Endothelial cell of umbilical vein (primary cell): ENCODE data around the gene PLP2. TPM values are rescaled to one million over a fixed set of nuclear protein-coding genes. Genes with fewer than 3 reads are reported as not detected.

Experiments
- BruUV-seq: library from RNA; stranded (reverse); fragments of 400-500 nt; replicated peaks from 2 replicates; lab custom pipeline; 2021; lab: Mats Ljungman, UMichigan
- CTCF ChIA-PET: fragments of 300-600, 350-600 bp; sonication (Branson Sonifier 250); formaldehyde crosslinking; loops from one replicate; lab custom pipeline; 2021; ENCODE audit warnings: antibody characterized with exemption, inconsistent platforms; lab: Charles Lee
- POLR2A ChIA-PET: fragments of 300-600, 350-600 bp; sonication (Branson Sonifier 250); formaldehyde crosslinking; loops from one replicate; lab custom pipeline; 2021; ENCODE audit warnings: antibody characterized with exemption, inconsistent platforms; lab: Charles Lee
- DNase-seq: peaks from one replicate; pipeline ENCODE4 v3.0.0-alpha.2; 2011; ENCODE audit warnings: low read depth, low spot score
- FAIRE-seq: peaks from 2 replicates; lab custom pipeline; 2011; peaks lifted over from hg19 to GRCh38; lab: Jason Lieb, UNC
- H2AFZ ChIP-seq: 2 replicates; pipeline ENCODE4 v1.6.0; 2012; ENCODE audit warnings: low read depth, low read length, control low read depth, inconsistent platforms
- H3K27ac ChIP-seq: 2 replicates; pipeline ENCODE4 v1.5.1; 2011; ENCODE audit warnings: low read depth, mild to moderate bottlenecking, control low read depth, low read length, moderate library complexity; ENCODE audit not compliant: insufficient read depth
- H3K27me3 ChIP-seq, 2 experiments: 2 replicates each; pipeline versions ENCODE4 v1.6.0 to v1.6.1; 2011; ENCODE audit warnings: low read length in 2 of 2, mixed read lengths in 1 of 2; ENCODE audit not compliant: control insufficient read depth in 2 of 2, insufficient read depth in 2 of 2
- H3K36me3 ChIP-seq, 2 experiments: 2 replicates in 1 of 2; 3 replicates in 1 of 2; pipeline ENCODE4 v1.5.1; 2011; ENCODE audit warnings: low read length in 2 of 2, mild to moderate bottlenecking in 1 of 2, moderate library complexity in 1 of 2; ENCODE audit not compliant: control insufficient read depth in 2 of 2, insufficient read depth in 2 of 2; ENCODE audit errors: extremely low read depth in 1 of 2
- H3K4me1 ChIP-seq: 3 replicates; pipeline ENCODE4 v1.5.1; 2011; ENCODE audit warnings: mild to moderate bottlenecking, low read length; ENCODE audit not compliant: control insufficient read depth, insufficient read depth; ENCODE audit errors: extremely low read depth
- H3K4me2 ChIP-seq: 2 replicates; pipeline ENCODE4 v1.6.1; 2011; ENCODE audit warnings: low read length, control low read depth, mixed read lengths; ENCODE audit not compliant: insufficient read depth
- H3K4me3 ChIP-seq, 3 experiments: fragments of 200-600 bp in 1 of 3; sonication (generic), shearing (Covaris generic) in 1 of 3; replicated peaks in 1 of 3; 2 replicates each; pipeline ENCODE4 v1.5.1; 2011 to 2016; ENCODE audit warnings: control low read depth in 3 of 3, low read length in 3 of 3, mild to moderate bottlenecking in 2 of 3, inconsistent platforms in 1 of 3, low read depth in 1 of 3, moderate library complexity in 1 of 3; ENCODE audit not compliant: insufficient read depth in 1 of 3
- H3K79me2 ChIP-seq: 2 replicates; pipeline ENCODE4 v1.6.0; 2012; ENCODE audit warnings: low read length, inconsistent platforms; ENCODE audit not compliant: control insufficient read depth, insufficient read depth
- H3K9ac ChIP-seq: replicated peaks from 2 replicates; pipeline ENCODE3; 2011; ENCODE audit warnings: low read length, control low read depth; ENCODE audit not compliant: insufficient read depth; ENCODE audit errors: extremely low read depth
- H3K9me1 ChIP-seq: replicated peaks from 3 replicates; pipeline ENCODE4 v1.6.0; 2011; ENCODE audit warnings: mild to moderate bottlenecking, low read length; ENCODE audit not compliant: control insufficient read depth, insufficient read depth; ENCODE audit errors: extremely low read depth
- H3K9me3 ChIP-seq: replicated peaks from 2 replicates; pipeline ENCODE4 v1.5.1; 2012; ENCODE audit warnings: low read length, inconsistent platforms; ENCODE audit not compliant: control insufficient read depth, insufficient read depth
- H4K20me1 ChIP-seq: replicated peaks from 2 replicates; pipeline ENCODE3; 2011; ENCODE audit warnings: mild to moderate bottlenecking, low read length; ENCODE audit not compliant: control insufficient read depth, insufficient read depth; ENCODE audit errors: extremely low read depth
- EZH2 ChIP-seq: IDR thresholded peaks from 2 replicates; pipeline ENCODE4 v1.6.1; 2012; ENCODE audit warnings: borderline replicate concordance, low read depth, mild to moderate bottlenecking, moderate library complexity, low read length, inconsistent platforms; ENCODE audit not compliant: severe bottlenecking
- FOS ChIP-seq: IDR thresholded peaks from 2 replicates; pipeline ENCODE4 v1.6.1; 2011; ENCODE audit warnings: mild to moderate bottlenecking, low read length, moderate library complexity, borderline replicate concordance; ENCODE audit not compliant: insufficient read depth
- GATA2 ChIP-seq: IDR thresholded peaks from 2 replicates; pipeline ENCODE4 v1.7.0; 2011; ENCODE audit warnings: low read depth, mild to moderate bottlenecking, moderate library complexity, mixed read lengths, low read length; ENCODE audit not compliant: insufficient read length, insufficient read depth
- JUN ChIP-seq: IDR thresholded peaks from 2 replicates; pipeline ENCODE4 v1.6.1; 2011; ENCODE audit warnings: borderline replicate concordance, low read depth; ENCODE audit not compliant: insufficient read length, insufficient read depth
- MAX ChIP-seq: IDR thresholded peaks from 2 replicates; pipeline ENCODE4 v1.6.1; 2011; ENCODE audit not compliant: insufficient read depth, insufficient read length
- MYC ChIP-seq: IDR thresholded peaks from one replicate; pipeline ENCODE4 v1.6.1; 2011; ENCODE audit warnings: mild to moderate bottlenecking, low read depth, low read length
- POLR2A ChIP-seq: IDR thresholded peaks from 2 replicates; pipeline ENCODE4 v1.6.1; 2012; ENCODE audit warnings: low read depth, mild to moderate bottlenecking, control low read depth, low read length
- POLR2AphosphoS5 ChIP-seq: IDR thresholded peaks from 2 replicates; pipeline ENCODE4 v1.6.1; 2012; ENCODE audit warnings: low read depth, mild to moderate bottlenecking, control low read depth, low read length, moderate library complexity; ENCODE audit not compliant: insufficient read depth
- dilution Hi-C: fragments of 300-500 bp; cut with MboI; formaldehyde crosslinking; loops from one replicate; pipeline ENCODE4 v1.15.0; 2019; ENCODE audit warnings: low sequenced_read_pairs; ENCODE audit not compliant: extremely low pct_ligation_motif_present
- intact Hi-C: fragments of 100-400 bp; cut with micrococcal nuclease; formaldehyde crosslinking; loops from one replicate; pipeline ENCODE4 v1.10.0; 2022
- polyA plus RNA-seq, 4 experiments: library from polyadenylated mRNA; depleted of rRNA in 3 of 4; stranded (reverse) in 3 of 4; unstranded in 1 of 4; fragments of >200 nt; gene quantifications; 2 replicates each; pipeline versions ENCODE4 v1.2.1 to v1.2.3, GENCODE V29; 2011 to 2012; ENCODE audit warnings: missing spikeins in 1 of 4
- total RNA-seq: library from RNA; stranded (reverse); gene quantifications from 2 replicates; pipeline ENCODE4 v1.2.3, GENCODE V29; 2021
- TF ChIP-seq, protein P1 (sequence below), 2 donors: IDR thresholded peaks; 1 replicate in 1 of 2; 2 replicates in 1 of 2; pipeline ENCODE4 v1.5.1; 2011; ENCODE audit warnings: low read length in 2 of 2, mild to moderate bottlenecking in 2 of 2, moderate library complexity in 2 of 2, control low read depth in 1 of 2, inconsistent platforms in 1 of 2, low read depth in 1 of 2; ENCODE audit not compliant: insufficient read depth in 1 of 2; ENCODE audit errors: extremely low read depth in 1 of 2

The PLP2 gene
- total and polyA plus RNA-seq, 2 donors (not counting 3 experiments of a cell fraction or from before 2014, with no cell fraction given): 153 to 277 TPM

DNA sequence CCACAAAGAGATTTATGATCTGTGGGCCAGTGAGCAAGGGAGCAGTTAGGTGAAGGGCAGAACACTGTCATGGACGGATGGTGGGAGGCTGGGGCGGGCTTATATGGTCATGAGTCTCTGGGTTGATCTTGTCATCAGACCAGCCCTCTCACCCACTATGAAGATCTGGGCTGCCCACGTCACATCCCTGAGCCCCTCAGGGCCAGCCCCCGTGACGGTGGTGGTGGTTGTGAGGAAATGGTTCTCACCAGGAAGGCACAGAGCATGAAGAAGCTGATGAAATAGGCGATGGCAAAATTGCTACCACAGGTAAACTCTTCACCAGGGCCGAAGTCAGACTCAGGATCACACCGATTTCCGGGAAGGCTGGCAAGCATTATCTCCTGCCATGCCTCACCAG, 39.4 kb downstream of the PLP2 start:
- Histone ChIP-seq H3K9me3 (no peaks in the 10 kb centered on the region), H3K9me1 (no peaks in the 10 kb centered on the region), H3K36me3 (no peaks in the 10 kb centered on the region), H4K20me1 (no peaks in the 10 kb centered on the region), H2AFZ (no peak overlapping the region), H3K4me3 (no peak overlapping the region), H3K27ac (no peak overlapping the region), H3K9ac (no peak overlapping the region), H3K4me2 (no peak overlapping the region), H3K27me3 (no peaks in the 10 kb centered on the region), H3K79me2 (no peaks in the 10 kb centered on the region), H3K4me1 (no peaks in the 10 kb centered on the region)
- no TSS peak for BruUV-seq
- TF ChIP-seq JUN: no peak
- TF ChIP-seq EZH2: no peak
- TF ChIP-seq GATA2: no peak
- no peak for TF ChIP-seq FOS
- no peak for TF ChIP-seq MAX
- TF ChIP-seq, protein P1, sequence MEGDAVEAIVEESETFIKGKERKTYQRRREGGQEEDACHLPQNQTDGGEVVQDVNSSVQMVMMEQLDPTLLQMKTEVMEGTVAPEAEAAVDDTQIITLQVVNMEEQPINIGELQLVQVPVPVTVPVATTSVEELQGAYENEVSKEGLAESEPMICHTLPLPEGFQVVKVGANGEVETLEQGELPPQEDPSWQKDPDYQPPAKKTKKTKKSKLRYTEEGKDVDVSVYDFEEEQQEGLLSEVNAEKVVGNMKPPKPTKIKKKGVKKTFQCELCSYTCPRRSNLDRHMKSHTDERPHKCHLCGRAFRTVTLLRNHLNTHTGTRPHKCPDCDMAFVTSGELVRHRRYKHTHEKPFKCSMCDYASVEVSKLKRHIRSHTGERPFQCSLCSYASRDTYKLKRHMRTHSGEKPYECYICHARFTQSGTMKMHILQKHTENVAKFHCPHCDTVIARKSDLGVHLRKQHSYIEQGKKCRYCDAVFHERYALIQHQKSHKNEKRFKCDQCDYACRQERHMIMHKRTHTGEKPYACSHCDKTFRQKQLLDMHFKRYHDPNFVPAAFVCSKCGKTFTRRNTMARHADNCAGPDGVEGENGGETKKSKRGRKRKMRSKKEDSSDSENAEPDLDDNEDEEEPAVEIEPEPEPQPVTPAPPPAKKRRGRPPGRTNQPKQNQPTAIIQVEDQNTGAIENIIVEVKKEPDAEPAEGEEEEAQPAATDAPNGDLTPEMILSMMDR (IDR thresholded peaks at IDR 0.05; ENCODE audit: extremely low read depth in 1 of 2, insufficient read depth in 1 of 2, low read depth in 1 of 2, low read length in 2 of 2): no peak
- no peak for TF ChIP-seq POLR2A
- TF ChIP-seq POLR2AphosphoS5: no peak
- TF ChIP-seq MYC: no peak
- intact Hi-C loops (no loop called here), dilution Hi-C loops (no loop called here)
- DNase-seq (no peak), FAIRE-seq (no peak)
- ChIA-PET POLR2A (no interaction called here), CTCF (no interaction called here)
